GM19397 (cell line): ENCODE data around the gene KLHDC7B.

Experiments used
- ATAC-seq: cut with Tn5 transposase; IDR thresholded peaks from one replicate; pipeline ENCODE4 v1.9.1; 2021; ENCODE audit warnings: mild to moderate bottlenecking, moderate library complexity; ENCODE audit not compliant: unreplicated experiment

KLHDC7B gene

DNA sequence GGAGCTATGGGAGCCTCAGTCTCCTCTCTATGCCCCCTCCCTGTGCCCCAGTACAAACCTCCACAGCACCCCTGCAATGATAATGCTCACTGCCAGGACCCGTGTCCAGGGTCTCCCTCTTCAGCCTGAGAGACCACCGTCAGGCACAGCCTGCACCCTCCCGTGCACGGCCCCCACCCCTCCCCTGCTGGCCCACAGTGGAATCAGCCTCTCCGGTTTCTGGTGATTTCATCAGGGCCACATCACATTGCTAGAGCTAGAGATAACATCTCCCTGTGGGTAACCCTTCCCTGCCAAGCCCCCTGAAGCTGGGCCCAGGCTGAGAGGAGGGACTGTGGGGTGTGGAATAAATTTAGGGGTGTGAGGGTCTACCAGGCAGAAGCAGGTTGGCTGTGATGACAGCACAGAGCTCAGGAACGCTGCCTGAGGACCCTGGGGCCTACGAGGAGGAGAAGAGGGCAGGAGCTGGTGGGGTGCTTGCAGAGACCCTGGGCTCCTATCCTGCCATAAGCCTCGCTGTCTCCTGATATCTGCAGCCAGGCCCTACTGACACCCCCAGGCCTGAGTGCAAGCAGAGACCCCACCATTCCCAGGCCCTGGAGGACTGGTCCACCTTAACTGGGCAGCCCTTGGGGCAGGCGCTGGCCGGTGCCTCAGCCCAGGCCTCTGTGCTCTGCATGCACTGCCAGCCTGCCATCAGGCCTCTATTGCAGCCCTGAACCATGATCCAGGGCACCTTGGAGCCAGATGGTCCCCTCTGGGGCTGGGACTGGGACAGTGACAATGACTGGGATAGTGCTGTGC, at the start of gene KLHDC7B:
Gene KLHDC7B, plus strand, starts transcription at position 378 of the 804 bp plus-strand sequence. Its CDS starts 345 bp downstream, at position 723.
- ATAC-seq, result no peak

DNA sequence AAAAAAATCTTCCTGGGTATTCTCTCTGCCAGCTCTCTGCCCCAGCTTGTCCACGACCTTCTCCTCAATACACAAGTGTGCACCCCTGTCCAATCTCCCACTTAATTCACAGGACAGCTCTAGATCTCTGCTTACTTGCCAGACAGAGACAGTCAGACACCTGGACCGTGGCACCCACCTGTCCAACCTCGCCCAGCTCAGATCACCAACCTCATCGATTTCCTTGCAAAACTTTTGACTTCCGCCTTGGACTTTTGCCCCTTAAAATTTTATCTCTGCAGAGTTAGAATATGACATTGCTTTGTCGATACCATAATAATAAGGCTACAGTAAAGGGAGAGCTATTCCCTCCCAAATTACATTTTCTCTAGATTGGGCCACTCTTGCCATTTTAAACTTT, 48.6 kb upstream of the KLHDC7B start:
- ATAC-seq, result no peak

DNA sequence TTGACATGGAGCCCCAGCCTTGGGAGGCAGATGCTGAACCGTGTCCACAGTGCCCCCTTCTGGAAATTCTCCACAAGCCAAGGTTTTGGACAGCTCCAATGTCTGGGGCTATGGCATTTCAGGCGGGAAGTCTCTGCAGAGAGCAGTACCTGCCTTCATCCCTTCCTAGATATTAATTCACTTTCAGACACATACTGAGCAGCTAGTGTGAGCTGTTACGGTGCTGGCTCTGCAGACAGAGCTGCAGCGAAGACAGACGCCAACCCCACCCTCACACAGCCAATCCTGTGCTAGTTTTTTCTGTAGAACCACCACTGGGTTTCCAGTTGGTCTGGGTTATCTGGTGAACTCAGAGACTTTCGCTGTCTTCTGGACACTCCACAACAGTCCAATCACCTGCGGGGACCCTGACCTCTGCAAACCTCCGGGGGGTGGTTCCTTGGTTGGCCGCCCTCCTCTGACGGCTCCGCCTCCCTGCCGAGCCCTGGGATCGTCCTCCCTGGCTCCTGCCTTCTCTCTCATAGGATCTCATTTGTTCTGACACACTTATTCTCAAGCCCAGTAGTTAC, 47.3 kb upstream of the KLHDC7B start:
- no peak for ATAC-seq

DNA sequence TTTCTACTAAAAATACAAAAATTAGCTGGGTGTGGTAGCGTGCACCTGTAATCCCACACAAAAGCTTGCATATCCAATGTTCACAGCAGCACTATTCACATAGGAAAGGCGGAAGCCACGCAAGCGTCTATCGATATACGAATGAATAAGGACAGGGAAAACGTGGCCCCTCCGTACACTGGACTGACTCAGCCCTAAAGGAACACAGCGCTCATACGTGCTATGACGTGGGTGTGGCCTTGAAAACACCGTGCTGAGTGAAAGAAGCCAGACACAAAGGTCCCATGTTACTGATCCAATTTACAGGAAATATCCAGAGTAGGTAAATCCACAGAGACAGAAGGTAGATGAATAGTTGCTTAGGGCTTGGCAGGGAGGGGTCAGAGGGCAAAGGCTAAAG, 45.2 kb upstream of the KLHDC7B start:
- no peak for ATAC-seq

DNA sequence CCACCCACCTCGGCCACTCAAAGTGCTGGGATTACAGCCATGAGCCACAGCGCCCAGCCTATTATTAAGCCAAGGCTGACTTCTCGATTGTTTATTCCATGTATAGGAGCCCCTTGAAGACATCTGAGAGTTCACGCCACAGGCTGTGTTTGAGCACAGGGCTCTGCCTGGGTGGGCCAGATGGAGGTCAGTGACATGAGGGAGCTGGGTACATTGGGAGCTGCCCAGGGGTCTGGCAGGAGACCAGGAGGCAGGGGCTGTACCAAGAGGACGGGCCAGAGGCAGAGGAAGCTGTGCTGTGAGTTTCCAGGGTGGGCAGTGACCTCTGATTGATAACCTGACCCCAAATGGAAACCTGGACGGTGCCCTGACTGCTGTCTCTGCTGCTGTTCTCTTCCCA, 43.6 kb upstream of the KLHDC7B start:
- ATAC-seq, result no peak

DNA sequence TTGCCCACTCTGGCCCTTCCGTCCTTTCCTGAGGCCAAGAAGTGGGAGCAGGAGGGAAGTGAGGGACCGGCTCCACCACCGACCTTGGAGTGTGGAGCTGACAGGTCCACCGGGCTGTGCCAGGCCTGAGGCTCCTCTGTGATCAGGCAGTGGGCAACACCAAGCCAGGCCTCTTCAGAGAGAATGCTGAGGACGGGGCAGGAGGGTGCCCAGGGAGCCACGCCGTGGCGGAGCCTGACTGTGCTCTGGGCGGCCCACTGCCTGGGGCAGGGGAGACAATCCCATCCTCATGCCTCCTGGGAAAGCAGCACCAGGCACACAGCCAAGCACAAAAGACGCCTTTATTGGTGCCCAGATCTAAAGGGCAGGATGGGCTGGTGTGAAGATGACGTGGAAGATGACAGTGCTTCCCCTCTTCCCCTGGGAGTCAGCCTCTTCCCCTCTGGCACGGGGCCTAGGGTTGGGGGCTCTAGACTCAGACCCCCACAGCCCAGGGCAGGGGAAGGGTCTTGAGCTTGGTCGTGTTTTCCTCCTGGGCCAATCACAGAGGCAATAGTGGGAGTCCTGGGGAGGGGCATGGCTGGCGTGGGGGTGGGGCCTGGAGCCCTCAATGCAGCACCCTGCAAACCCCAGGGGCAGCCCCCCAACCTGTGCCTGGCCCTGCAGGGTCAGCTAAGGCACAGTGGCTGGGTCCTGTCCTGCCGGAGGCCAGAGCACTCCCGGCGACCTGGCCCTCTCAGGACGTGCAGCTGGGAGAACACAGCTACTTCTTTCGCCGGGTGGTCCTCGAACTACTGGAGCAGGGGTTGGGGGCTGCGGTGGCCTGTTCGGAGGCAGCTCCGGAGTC, 42.8 kb upstream of the KLHDC7B start:
- no peak for ATAC-seq

DNA sequence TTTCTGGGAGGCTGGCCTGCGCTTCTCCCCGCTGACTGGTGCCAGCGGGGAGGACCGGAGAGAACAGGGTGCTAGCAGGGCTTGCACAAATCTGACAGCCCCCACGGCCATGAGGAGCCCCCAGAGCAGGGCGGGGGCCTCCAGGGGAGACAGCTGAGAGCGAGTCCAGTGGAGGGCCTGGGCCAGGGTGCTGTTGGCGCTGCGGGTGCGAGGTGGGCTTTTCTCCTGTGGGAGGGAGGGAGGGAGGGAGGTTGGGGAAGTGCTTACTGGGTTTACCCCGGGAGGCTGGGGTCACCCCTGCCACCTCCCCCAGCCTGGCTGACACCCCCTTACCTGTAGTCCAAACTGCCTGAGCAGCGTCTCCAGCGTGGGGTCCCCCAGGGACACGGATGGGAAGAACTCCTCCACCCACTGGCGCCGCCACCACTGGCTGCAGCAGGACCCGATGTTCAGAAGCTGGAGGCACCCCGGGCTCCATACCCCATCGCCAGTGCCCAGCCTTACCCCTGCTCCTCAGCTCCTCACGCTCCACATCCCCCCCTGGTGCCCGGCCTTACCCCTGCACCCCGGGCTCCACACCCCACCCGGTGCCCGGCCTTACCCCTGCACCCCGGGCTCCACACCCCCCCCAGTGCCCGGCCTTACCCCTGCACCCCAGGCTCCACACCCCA, 42.1 kb upstream of the KLHDC7B start:
- ATAC-seq, result no peak

DNA sequence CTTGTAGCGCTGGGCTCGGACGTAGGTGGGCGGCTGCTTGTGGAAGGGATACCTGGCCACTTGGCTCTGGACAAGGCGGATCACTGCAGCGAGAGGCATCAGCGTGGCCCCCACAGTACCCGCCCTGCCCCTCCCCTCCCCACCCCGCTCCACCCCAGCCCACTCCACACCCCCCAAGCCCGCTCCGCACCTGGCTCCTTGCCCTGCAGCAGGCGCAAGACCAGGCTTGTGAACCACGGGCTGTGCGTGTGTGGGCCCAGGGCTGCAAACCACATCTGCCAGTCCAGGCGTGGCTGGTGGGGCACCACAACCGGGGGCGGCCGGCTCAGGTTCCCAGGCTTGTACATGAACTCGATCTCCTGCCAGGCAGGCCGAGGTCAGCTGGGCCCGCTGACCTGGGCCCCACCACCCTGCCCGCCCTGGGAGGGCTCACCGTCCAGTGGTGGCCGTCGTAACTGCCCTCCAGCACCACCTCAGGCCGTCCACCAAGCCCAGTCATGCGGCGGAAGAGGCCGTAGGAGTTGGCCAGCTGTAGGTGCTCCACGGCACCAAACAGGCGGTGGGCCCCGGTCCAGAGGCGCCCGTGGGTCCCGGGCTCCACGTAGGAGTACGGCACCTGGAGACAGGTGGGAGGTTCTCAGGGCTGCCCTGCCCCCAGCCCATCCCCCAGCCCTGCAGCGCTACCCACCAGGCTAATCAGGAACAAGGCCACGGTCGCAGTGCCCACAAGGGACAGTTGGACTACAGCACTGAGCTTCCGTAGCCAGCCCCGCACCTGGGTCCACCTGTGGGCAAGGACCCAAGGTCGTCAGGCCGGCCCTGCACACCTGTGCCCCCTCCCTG, 41.1 kb upstream of the KLHDC7B start:
- ATAC-seq, result no peak

DNA sequence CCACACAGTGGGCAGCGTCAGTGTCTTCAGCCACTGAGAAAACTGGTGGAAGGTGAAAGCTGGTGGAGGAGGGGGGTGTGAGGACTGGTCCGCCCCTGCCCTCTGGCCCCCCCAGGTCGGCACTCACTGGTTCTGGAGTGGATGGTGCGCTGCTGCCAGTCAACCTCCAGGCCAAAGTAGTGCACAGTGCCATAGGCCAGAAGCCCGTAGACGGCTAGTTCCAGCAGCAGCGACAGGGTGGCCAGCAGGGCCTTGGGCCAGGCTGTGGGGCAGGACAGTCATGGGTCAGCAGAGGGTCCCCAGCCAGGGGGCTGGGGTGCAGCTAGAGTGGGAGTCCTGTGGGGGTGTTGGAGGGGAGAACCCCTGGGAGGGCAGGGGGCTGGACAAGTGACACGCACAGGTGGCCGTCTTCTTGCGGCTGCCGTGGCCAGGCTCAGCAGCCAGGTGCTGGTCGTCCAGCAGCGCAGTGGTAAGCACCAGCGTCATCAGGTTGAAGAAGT, 40.4 kb upstream of the KLHDC7B start:
- no peak for ATAC-seq

DNA sequence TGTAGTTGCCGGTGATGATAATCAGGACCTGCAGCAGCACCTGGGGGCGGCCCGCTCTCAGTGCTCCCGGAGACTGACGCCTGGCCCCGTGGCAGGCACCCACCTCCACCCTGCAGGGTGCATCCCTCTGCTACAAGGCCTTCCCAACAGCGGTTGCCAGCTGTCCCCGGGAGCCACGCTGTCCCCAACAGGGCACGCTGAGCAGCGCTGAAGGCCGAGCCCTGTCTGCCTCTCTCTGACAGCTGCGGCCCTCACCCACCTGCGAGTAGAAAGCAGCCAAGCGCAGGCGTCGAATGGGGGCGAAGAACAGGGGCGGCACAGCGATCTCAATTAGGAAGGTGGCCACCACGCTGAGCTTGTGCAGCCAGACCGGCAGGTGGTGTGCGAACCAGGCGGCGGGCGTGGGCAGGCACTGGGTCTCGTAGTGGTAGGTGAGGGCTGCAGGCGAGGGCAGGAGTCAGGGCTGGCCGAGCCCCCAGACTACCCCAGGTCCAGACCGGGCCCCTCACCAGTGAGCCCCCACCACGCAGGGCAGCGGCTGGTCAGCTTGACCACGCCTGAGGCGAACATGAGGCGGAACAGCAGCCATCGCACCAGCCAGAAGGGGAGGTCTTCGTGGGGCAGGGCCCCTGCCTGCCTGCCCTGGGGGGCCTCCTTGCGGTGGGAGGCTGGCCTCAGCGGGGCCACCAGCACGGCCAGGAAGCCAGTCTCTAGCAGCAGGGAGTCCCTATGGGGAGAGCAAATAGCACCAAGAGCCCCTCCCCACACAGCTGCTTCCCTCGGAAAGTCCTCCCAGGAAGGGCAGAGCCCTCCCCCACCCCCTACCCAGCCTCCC, 39.7 kb upstream of the KLHDC7B start:
- ATAC-seq, result no peak

DNA sequence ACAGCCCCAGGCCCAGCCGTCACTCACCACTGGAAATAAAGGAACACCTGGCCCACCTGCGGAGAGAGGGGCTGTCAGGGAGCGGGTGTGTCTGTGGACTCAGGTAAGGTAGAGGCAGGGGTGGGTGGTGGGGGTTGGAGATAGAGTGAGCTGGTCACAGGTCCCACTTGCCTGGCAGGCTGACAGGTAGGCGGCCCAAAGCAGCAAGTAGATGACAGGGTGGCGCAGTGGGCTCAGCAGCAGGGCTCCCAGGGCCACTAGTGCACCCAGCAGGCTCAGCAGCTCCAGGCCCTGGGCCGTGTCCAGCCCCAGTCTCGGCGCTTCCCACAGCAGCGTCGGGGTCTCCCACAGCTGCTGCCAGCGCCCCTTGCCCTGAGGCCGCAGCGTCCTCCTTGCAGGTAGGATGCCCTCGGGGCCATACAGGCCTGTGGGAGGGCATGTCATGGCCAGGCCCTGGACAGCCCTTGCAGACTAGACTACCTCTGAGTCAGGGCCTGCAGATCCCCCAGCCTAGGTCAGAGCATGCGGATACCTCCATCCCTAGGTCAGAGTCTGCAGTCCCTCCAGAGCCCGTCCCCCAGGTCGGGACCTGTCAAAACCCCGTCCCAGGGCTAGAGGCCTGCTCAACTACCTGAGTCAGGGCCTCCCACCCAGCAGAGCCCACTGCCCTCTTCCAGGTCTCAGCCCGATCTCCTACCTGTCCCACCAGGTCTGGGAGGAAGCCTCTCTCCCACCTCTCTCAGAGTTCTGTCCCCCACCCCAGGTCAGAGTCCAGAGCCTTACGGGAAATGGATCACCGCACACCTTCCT, 38.9 kb upstream of the KLHDC7B start:
- peak; percentile 6 for ATAC-seq

DNA sequence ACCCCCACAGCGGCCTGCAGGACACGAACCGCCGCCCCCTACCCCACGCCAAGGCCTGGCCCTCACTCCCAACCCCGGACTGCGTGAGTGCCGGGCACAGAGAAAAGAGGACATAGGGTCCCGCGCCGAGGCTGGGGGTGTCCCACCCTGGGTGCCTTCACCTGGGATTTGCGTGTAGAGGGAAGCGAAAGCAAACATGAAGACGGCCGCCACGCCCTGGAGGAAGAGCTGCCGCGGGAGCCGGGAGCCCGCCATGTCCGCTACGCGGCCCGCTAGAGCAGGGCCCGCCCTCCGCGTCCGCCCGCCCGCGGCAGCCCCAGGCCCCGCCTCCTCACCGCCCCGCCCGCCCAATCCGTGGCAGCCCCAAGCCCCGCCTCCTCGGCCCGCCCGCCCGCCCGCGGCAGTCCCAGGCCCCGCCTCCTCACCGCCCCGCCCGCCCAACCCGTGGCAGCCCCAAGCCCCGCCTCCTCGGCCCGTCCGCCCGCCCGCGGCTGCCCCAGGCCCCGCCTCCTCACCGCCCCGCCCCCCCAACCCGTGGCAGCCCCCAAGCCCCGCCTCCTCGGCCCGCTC, 38.2 kb upstream of the KLHDC7B start, which contains the start of gene LMF2:
Gene LMF2, minus strand, starts transcription at position 282 of the 570 bp plus-strand sequence. Its CDS starts 27 bp downstream, at position 255.
- ATAC-seq, result peak; percentile 55

DNA sequence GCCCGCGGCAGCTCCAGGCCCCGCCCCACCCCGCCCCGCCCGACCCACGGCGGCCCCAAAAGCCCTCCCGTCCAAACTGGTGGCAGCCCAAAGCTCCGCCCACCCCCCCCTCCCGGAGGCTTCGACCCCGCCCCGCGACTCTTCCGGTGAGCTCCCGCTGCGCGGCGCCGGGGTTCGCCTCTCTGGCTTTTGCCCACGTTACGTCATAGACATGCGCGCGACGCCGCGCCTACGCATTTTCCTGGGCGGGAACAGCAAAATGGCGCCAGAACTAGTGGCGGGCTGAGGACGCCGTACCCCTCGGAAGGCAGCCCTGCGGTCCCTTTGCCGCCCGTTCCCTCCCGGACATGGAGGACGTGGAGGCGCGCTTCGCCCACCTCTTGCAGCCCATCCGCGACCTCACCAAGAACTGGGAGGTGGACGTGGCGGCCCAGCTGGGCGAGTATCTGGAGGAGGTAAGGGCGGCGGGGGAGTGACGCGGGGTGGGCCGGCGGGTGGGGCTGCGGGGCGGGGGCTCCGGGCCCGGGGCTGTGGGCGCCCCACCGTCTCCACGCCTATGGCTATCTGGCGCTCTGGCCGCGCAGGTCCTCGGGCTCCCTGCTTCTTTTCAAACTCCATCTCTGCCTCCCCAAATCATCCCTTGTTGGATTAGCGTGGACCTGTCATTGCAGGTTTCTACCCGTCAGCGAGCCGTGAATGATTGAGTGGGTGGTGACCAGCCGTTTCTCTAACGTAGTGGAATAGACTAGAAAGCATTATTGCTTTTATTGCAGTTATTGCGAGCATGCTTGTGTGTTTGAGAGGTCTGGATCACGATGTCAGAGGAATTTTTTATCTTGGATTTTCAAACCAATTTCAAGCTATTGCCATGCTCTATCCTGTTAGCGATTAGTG, 37.5 kb upstream of the KLHDC7B start, which contains the start of gene NCAPH2:
Gene NCAPH2, plus strand, starts transcription at position 234 of the 894 bp plus-strand sequence. Its CDS starts 114 bp downstream, at position 348.
- peak; percentile 72 for ATAC-seq

DNA sequence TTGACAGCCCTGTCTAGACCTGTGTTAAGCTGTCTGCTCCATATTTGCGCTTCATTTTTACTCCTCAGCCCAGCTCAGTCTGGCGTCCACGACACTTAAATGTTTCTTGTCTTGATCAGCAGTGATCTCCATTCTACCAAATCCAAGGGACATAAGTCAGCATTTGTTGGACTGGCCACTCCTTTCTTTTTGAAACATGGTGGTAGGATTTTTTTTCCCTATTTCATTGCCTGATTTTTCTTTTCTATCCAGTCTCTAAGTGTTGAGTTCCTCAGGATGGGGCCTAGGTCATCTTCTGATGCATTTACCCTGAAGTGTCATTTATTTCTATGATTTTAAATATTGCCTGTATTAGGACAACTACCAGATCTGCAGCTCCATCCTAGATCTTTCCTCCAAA, 36.8 kb upstream of the KLHDC7B start:
- ATAC-seq, result no peak

DNA sequence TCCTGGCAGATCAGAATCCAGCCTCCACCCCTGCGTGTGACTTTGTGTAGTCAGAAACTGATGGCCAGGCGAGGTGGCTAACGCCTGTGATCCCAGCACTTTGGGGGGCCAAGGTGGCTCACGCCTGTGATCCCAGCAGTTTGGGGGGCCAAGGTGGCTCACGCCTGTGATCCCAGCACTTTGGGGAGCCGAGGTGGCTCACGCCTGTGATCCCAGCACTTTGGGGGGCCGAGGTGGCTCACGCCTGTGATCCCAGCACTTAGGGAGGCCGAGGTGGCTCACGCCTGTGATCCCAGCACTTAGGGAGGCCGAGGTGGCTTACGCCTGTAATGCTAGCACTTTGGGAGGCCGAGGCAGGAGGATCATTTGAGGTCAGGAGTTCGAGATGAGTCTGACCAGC, 32.5 kb upstream of the KLHDC7B start:
- no peak for ATAC-seq

DNA sequence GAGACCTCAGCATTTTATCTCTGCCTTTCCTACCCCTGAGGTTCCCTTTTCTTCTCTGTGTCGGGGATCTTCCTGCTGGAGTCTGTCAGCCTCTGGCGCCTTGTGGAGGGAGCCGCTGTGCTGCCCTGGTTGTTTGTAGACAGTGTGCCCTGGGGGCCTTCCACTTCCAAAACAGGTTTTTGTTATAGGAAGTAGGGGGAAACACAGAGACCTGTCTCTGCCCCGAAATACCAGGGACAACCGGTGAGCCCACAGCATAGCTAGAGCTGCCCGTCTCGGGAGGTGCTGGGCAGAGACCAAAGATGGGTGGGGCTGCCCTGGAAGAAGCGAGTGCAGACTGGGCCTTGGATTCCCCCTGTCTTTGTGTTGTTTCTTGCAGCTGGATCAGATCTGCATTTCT, 29.6 kb upstream of the KLHDC7B start:
- ATAC-seq, result no peak

DNA sequence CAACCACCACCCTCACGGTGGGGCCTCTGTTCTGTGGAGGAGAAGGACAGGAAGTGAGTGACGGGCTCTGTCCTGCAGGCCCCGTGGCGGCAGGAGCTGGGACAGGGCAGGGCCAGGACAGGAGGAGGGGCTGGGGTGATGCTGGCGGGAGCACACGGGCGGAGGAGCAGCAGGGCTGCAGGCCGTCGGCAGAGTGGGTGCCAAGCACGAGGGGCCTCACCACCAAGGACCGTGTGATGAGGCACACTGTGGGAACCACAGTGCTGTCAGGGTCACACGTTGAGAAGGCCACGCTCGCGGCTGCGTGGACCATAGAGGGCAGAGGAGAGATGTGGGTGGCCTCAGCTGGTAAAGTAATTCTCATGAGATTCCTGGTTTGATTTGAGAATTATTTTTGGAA, 28.8 kb upstream of the KLHDC7B start:
- no peak for ATAC-seq
